SK-N-SH (cell line): ENCODE data around the gene OR10G2. TPM values are rescaled to one million over a fixed set of nuclear protein-coding genes. Genes with fewer than 3 reads are reported as not detected.

ENCODE experiments used
- CTCF ChIA-PET: fragments of 300-600, 350-600 bp; formaldehyde crosslinking; extraction: SDS; loops from one replicate; lab custom pipeline; 2021; lab: Yijun Ruan, JAX
- POLR2A ChIA-PET: fragments of 350-600 bp; sonication (Branson Sonifier 250); formaldehyde crosslinking; extraction: SDS; loops from one replicate; lab custom pipeline; 2020; ENCODE audit warnings: antibody characterized with exemption, inconsistent platforms; lab: Yijun Ruan, JAX
- DNase-seq: peaks from one replicate; pipeline ENCODE4 v3.0.0; 2012
- H2AFZ ChIP-seq: fragments of 200-600 bp; sonication (generic); 2 replicates; pipeline ENCODE4 v1.8.1; 2016; ENCODE audit warnings: antibody characterized with exemption, mild to moderate bottlenecking, low read depth
- H3F3A ChIP-seq: fragments of 200-600 bp; sonication (generic); replicated peaks from 2 replicates; pipeline ENCODE3; 2016; ENCODE audit warnings: antibody characterized with exemption, mild to moderate bottlenecking; ENCODE audit not compliant: insufficient read depth
- H3K27ac ChIP-seq, 2 experiments: fragments of 200-500 bp in 1 of 2; fragments of 200-600 bp in 1 of 2; sonication (Bioruptor generic) in 1 of 2; sonication (generic), shearing (Covaris generic) in 1 of 2; 2 replicates each; pipeline versions ENCODE4 v1.5.1 to v1.6.1; 2014 to 2016; ENCODE audit warnings: low read depth in 2 of 2, inconsistent platforms in 1 of 2, low read length in 1 of 2, mild to moderate bottlenecking in 1 of 2, mixed read lengths in 1 of 2
- H3K27me3 ChIP-seq: fragments of 200-600 bp; sonication (generic), shearing (Covaris generic); 2 replicates; pipeline ENCODE4 v1.6.1; 2016; ENCODE audit warnings: mixed run types; ENCODE audit not compliant: insufficient read depth
- H3K36me3 ChIP-seq, 2 experiments: fragments of 200-500 bp in 1 of 2; fragments of 200-600 bp in 1 of 2; sonication (Bioruptor generic) in 1 of 2; sonication (generic) in 1 of 2; replicated peaks in 1 of 2; 2 replicates each; pipeline versions ENCODE3 to v1.5.1; 2014 to 2016; ENCODE audit warnings: low read length in 1 of 2, mild to moderate bottlenecking in 1 of 2; ENCODE audit not compliant: insufficient read depth in 2 of 2, control insufficient read depth in 1 of 2
- H3K4me1 ChIP-seq, 2 experiments: fragments of 200-500 bp in 1 of 2; fragments of 200-600 bp in 1 of 2; sonication (Bioruptor generic) in 1 of 2; sonication (generic), shearing (Covaris generic) in 1 of 2; 2 replicates each; pipeline versions ENCODE4 v1.5.1 to v1.6.1; 2014 to 2016; ENCODE audit warnings: low read depth in 1 of 2, low read length in 1 of 2, mixed run types in 1 of 2; ENCODE audit not compliant: insufficient read depth in 2 of 2, control insufficient read depth in 1 of 2
- H3K4me2 ChIP-seq: fragments of 200-600 bp; sonication (generic), shearing (Covaris generic); 2 replicates; pipeline ENCODE4 v1.6.1; 2017; ENCODE audit warnings: mixed run types
- H3K4me3 ChIP-seq, 2 experiments: fragments of 200-500 bp in 1 of 2; fragments of 200-600 bp in 1 of 2; sonication (Bioruptor generic) in 1 of 2; sonication (generic), shearing (Covaris generic) in 1 of 2; 2 replicates each; pipeline versions ENCODE4 v1.5.1 to v1.8.1; 2014 to 2016; ENCODE audit warnings: low read depth in 2 of 2, inconsistent platforms in 1 of 2, low read length in 1 of 2, mild to moderate bottlenecking in 1 of 2, mixed read lengths in 1 of 2, moderate library complexity in 1 of 2
- H3K79me2 ChIP-seq: fragments of 200-600 bp; sonication (generic); 2 replicates; pipeline ENCODE4 v1.8.1; 2017; ENCODE audit warnings: mild to moderate bottlenecking; ENCODE audit not compliant: insufficient read depth
- H3K9ac ChIP-seq: fragments of 200-600 bp; sonication (generic); 2 replicates; pipeline ENCODE4 v1.6.1; 2017; ENCODE audit warnings: mixed run types
- H3K9me2 ChIP-seq: fragments of 200-600 bp; sonication (generic); 2 replicates; pipeline ENCODE4 v1.6.1; 2017; ENCODE audit warnings: mixed run types
- H3K9me3 ChIP-seq: fragments of 200-600 bp; sonication (generic); 2 replicates; pipeline ENCODE4 v1.6.1; 2017; ENCODE audit warnings: mixed run types, mild to moderate bottlenecking, moderate library complexity
- H4K20me1 ChIP-seq: fragments of 200-600 bp; sonication (generic); 2 replicates; pipeline ENCODE4 v1.6.1; 2017; ENCODE audit warnings: mild to moderate bottlenecking, mixed run types; ENCODE audit not compliant: insufficient read depth
- CHD2 ChIP-seq: fragments of 150-350 bp; IDR thresholded peaks from 2 replicates; pipeline ENCODE4 v1.6.1; 2018; ENCODE audit warnings: low read length; ENCODE audit not compliant: partially characterized antibody
- FOSL2 ChIP-seq: IDR thresholded peaks from 2 replicates; pipeline ENCODE4 v1.4.0; 2012; ENCODE audit warnings: low read depth, mild to moderate bottlenecking, moderate library complexity, borderline replicate concordance
- FOXJ3 ChIP-seq: sonication (generic); formaldehyde crosslinking; IDR thresholded peaks from 2 replicates; pipeline ENCODE4 v1.5.1; 2020; ENCODE audit warnings: mild to moderate bottlenecking, missing genetic modification reagents
- FOXM1 ChIP-seq: IDR thresholded peaks from 2 replicates; pipeline ENCODE4 v1.4.0; 2012; ENCODE audit warnings: low read depth, mild to moderate bottlenecking
- GABPA ChIP-seq: IDR thresholded peaks from 2 replicates; pipeline ENCODE4 v1.4.0; 2012; ENCODE audit warnings: low read depth, mild to moderate bottlenecking
- GATA2 ChIP-seq: sonication (generic); formaldehyde crosslinking; IDR thresholded peaks from 2 replicates; pipeline ENCODE4 v1.5.0; 2020; ENCODE audit warnings: mild to moderate bottlenecking, missing genetic modification reagents
- JUND ChIP-seq: IDR thresholded peaks from 2 replicates; pipeline ENCODE4 v1.4.0; 2012
- MAX ChIP-seq: IDR thresholded peaks from 2 replicates; pipeline ENCODE4 v1.4.0; 2012; ENCODE audit warnings: low read depth
- MEF2A ChIP-seq: IDR thresholded peaks from 2 replicates; pipeline ENCODE4 v1.4.0; 2012; ENCODE audit warnings: low read depth, borderline replicate concordance
- NFIC ChIP-seq: IDR thresholded peaks from 2 replicates; pipeline ENCODE4 v1.4.0; 2012; ENCODE audit warnings: borderline replicate concordance
- NRF1 ChIP-seq: IDR thresholded peaks from 2 replicates; pipeline ENCODE4 v1.6.1; 2012; ENCODE audit warnings: low read depth, mild to moderate bottlenecking, low read length
- PBX3 ChIP-seq: IDR thresholded peaks from 2 replicates; pipeline ENCODE4; 2012
- RCOR1 ChIP-seq: fragments of 150-350 bp; IDR thresholded peaks from 2 replicates; pipeline ENCODE4 v1.6.1; 2017; ENCODE audit warnings: antibody characterized with exemption, low read length
- REST ChIP-seq: IDR thresholded peaks from 2 replicates; pipeline ENCODE4 v1.6.1; 2012; ENCODE audit warnings: mild to moderate bottlenecking, low read depth, low read length, moderate library complexity
- RFX5 ChIP-seq: IDR thresholded peaks from 2 replicates; pipeline ENCODE4 v1.6.1; 2012; ENCODE audit warnings: mild to moderate bottlenecking, improper control_type of control experiment, low read length
- SIN3A ChIP-seq: IDR thresholded peaks from 2 replicates; pipeline ENCODE4 v1.6.1; 2012; ENCODE audit warnings: low read depth, mild to moderate bottlenecking, low read length, moderate library complexity, borderline replicate concordance
- SMC3 ChIP-seq: IDR thresholded peaks from 2 replicates; pipeline ENCODE4 v1.6.1; 2012; ENCODE audit warnings: low read depth, low read length, improper control_type of control experiment
- USF1 ChIP-seq: IDR thresholded peaks from 2 replicates; pipeline ENCODE4 v1.4.0; 2012; ENCODE audit warnings: low read depth, borderline replicate concordance
- ZBTB33 ChIP-seq: IDR thresholded peaks from 2 replicates; pipeline ENCODE4 v1.4.0; 2012; ENCODE audit warnings: low read depth, borderline replicate concordance
- WGBS: methylation state at CpG from one replicate; pipeline ENCODE4 v1.1.6; 2017; ENCODE audit warnings: low lambda C conversion rate; 5-methylcytosine and 5-hydroxymethylcytosine counted together
- polyA plus RNA-seq, 3 experiments: library from polyadenylated mRNA; depleted of rRNA; stranded (reverse); fragments of >200 nt; gene quantifications; 2 replicates each; pipeline ENCODE4 v1.2.3, GENCODE V29; 2012

The OR10G2 gene
- polyA plus RNA-seq, 1 of the 3 experiments (the other 2 are of a cell fraction) = not detected

GRCh38 chr14:21671371-21671770 lies 36.6 kb upstream of the OR10G2 start:
- POLR2A ChIA-PET = no interaction called here
- no peak overlapping the region for H3K27ac ChIP-seq
- H3K4me1 ChIP-seq = no peaks in the 10 kb centered on the region; a peak in 1 of 4 replicates
- H3K4me2 ChIP-seq = no peak overlapping the region
- no peak overlapping the region for H2AFZ ChIP-seq
- H4K20me1 ChIP-seq = no peaks in the 10 kb centered on the region
- no peaks in the 10 kb centered on the region for H3K36me3 ChIP-seq
- H3K9me3 ChIP-seq = no peaks in the 10 kb centered on the region
- CTCF ChIA-PET = no interaction called here
- TF ChIP-seq MEF2A (no peak), CHD2 (no peak), FOXJ3 (no peak), MAX (no peak), PBX3 (no peak), GABPA (no peak), NFIC (no peak), FOSL2 (no peak), NRF1 (no peak), JUND (no peak), GATA2 (CRISPR knock-in tag) (no peak), RCOR1 (no peak), FOXM1 (no peak), SMC3 (no peak), RFX5 (no peak), SIN3A (no peak), ZBTB33 (no peak), REST (no peak), USF1 (no peak)
- H3K27me3 ChIP-seq = peaks cover 13% of the 10 kb centered on the region; the same call in 1 of the 2 replicates
- H3K79me2 ChIP-seq = no peaks in the 10 kb centered on the region
- no peaks in the 10 kb centered on the region for H3K9me2 ChIP-seq
- peaks cover 4% of the 10 kb centered on the region for H3F3A ChIP-seq
- 3% methylated on average over 2 of the region's 2 CpGs for WGBS
- H3K9ac ChIP-seq = no peak overlapping the region
- H3K4me3 ChIP-seq = no peak overlapping the region
- DNase-seq = no peak
